HL-60/S4 treated with phorbol 12-myristate 13-acetate at 8.2 ng/mL for 4 days and 3 days (cell line): ENCODE data around the gene EXD3.

Experiments used
- in situ Hi-C: fragments of 300-500 bp; cut with MboI; formaldehyde crosslinking; loops from 2 replicates; pipeline ENCODE4 v1.15.0; 2022; ENCODE audit warnings: low sequenced_read_pairs

The EXD3 gene

GRCh38 chr9:137298401-137299202, 124.4 kb downstream of the EXD3 start:
- in situ Hi-C loops, result loop anchor here (10.0 kb wide), 1 partner anchor 106 kb away; no protein-coding TSS in a partner anchor

- in situ Hi-C loops, result loop anchor here (10.0 kb wide), 1 partner anchor 107 kb away; no protein-coding TSS in a partner anchor
These were observed 125.0 kb downstream of the EXD3 start for GRCh38 chr9:137297966-137298365.

- in situ Hi-C loops, result loop anchor here (10.0 kb wide), 1 partner anchor 108 kb away; no protein-coding TSS in a partner anchor
These were observed 126.0 kb downstream of the EXD3 start for GRCh38 chr9:137296670-137297664.

GRCh38 chr9:137295849-137296669, 126.9 kb downstream of the EXD3 start:
- in situ Hi-C loops, result loop anchor here (10.0 kb wide), 1 partner anchor 109 kb away; no protein-coding TSS in a partner anchor

GRCh38 chr9:137295238-137295811, 127.6 kb downstream of the EXD3 start:
- in situ Hi-C loops, result loop anchor here (10.0 kb wide), 1 partner anchor 109 kb away; no protein-coding TSS in a partner anchor

GRCh38 chr9:137294681-137295237, 128.2 kb downstream of the EXD3 start:
- in situ Hi-C loops, result loop anchor here (10.0 kb wide), 1 partner anchor 110 kb away; no protein-coding TSS in a partner anchor

GRCh38 chr9:137294091-137294680, 128.8 kb downstream of the EXD3 start:
- in situ Hi-C loops, result loop anchor here (10.0 kb wide), 1 partner anchor 111 kb away; no protein-coding TSS in a partner anchor

GRCh38 chr9:137293482-137294090, 129.4 kb downstream of the EXD3 start:
- in situ Hi-C loops, result loop anchor here (10.0 kb wide), 1 partner anchor 111 kb away; no protein-coding TSS in a partner anchor

- in situ Hi-C loops, result loop anchor here (10.0 kb wide), 1 partner anchor 112 kb away; no protein-coding TSS in a partner anchor
These were observed 129.9 kb downstream of the EXD3 start for GRCh38 chr9:137293094-137293481.

- in situ Hi-C loops, result no loop called here
These were observed 136.0 kb downstream of the EXD3 start for GRCh38 chr9:137286975-137287383.

GRCh38 chr9:137281345-137282116, 141.4 kb downstream of the EXD3 start:
- in situ Hi-C loops, result no loop called here

GRCh38 chr9:137280474-137281344, 142.3 kb downstream of the EXD3 start:
- in situ Hi-C loops, result no loop called here

- in situ Hi-C loops, result no loop called here
These were observed 143.1 kb downstream of the EXD3 start for GRCh38 chr9:137279741-137280473.

GRCh38 chr9:137278721-137279711, 143.9 kb downstream of the EXD3 start:
- in situ Hi-C loops, result no loop called here
